Stimulated activated CD8-positive, alpha-beta memory T cell treated with anti-CD3 and anti-CD28 coated beads, Interleukin-4, amount 100 ng/mL, for 4 hours (primary cell): ENCODE results near the gene GRIN2A.

Experiments
- DNase-seq, 2 donors: peaks; one replicate each; pipeline ENCODE4 v3.0.0-alpha.2; 2020; ENCODE audit warnings: low read depth in 2 of 2, low spot score in 1 of 2

Gene GRIN2A

DNA sequence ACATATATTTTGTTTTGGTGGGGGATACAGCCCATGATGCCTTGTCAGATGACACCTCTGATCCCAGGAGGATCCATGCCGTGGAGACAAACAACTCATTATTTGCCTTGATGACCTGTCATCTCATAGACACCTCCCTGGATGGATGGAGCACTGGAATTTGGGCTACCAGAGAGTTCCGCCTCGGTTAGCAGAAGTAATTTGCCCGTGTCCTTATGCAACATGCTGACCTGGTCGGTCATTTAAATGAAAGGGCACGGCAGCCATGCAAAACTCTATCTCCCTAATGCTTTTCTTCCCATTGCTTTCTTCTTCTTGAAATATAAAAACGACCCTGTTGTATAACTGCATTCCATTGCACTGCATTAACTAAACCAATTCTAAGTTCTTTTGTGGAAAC, 145.3 kb downstream of the GRIN2A start:
- no peak for DNase-seq

GRCh38 chr16:10033556-10033955, 148.7 kb downstream of the GRIN2A start:
- no peak for DNase-seq

DNA sequence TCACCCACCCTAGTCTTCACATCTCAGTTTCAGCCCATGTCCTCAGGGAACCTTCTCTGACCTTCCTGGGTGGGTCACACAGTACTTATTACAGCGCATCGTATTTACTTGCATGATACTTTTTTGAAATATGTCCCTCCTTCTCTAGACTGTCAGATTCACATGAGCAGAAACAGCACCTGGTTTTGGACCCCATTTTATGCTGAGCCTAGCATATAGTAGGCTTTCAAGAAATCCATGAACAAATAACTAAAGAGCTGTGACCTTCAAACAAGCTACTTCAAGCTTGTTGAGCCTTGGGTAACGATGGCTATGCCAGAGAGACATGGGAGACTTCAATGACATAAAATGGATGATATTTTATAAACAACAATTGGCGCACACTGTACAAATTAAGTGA, 150.3 kb downstream of the GRIN2A start:
- DNase-seq = no peak

DNA sequence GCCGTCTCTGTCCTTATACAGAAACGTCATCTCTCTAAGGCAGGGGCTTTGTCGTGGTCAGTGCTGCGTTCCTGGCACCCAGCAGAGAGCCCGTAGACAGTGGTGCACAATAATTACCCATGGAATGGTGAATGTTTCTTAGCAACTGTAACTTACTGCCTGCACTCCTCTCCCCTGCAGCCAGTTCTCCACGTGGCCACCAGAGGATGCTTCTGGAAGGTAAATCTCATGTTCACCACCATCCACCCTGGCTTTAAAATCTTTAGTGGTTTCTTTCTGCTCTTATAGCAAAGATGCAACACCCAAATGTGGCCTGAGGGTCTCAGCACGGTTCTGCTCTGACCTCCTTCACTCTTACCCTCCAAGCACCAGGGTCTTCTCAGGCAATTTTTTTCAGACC, 150.8 kb downstream of the GRIN2A start:
- DNase-seq = no peak

- DNase-seq = no peak
These were observed 153.6 kb downstream of the GRIN2A start for GRCh38 chr16:10028644-10029043.

- no peak for DNase-seq
These were observed 154.7 kb downstream of the GRIN2A start for GRCh38 chr16:10027553-10027952.

GRCh38 chr16:10026593-10026992, 155.6 kb downstream of the GRIN2A start:
- no peak for DNase-seq

- DNase-seq = no peak
These were observed 160.1 kb downstream of the GRIN2A start for GRCh38 chr16:10022098-10022497.

DNA sequence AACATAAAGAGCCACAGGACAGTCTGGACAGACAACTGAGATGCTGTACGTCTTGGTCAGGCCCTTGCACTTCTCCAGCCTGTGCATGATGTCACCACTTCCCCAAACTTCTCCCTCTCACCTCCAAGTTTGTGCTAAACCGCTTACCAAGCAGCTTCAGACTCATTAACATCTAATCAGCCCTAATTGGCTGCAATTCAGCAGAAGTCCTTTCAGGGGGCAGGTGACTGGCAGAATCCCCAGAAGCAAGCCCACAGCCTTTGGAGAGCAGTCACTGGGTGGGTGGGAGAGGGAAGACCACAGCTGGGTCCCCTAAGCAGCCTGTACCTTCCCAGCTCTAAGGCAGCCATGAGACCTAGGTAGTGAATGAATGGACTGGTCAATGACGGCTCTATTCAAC, 161.4 kb downstream of the GRIN2A start:
- DNase-seq = no peak

- DNase-seq = no peak
These were observed 165.5 kb downstream of the GRIN2A start for GRCh38 chr16:10016752-10017151.

- no peak for DNase-seq
These were observed 166.8 kb downstream of the GRIN2A start for GRCh38 chr16:10015397-10015796.

DNA sequence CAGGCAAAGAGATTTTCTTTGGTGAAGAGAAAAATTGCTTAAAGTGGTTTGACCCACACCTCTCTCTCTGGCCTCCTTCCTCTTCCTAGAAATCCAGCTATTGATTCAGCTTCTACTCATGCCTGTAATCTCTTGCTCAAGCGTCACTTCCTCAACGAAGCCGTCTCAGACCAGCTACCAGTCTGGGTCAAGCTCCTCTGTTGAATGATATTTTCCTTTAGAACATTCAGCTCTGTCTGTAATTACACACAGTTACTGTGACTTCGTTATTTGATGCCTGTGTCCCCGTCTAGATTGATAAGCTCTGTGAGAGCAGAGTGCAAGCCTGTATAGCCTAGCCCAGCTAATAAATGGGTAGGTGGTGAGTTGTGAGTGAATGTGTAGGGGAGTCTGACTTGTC, 168.5 kb downstream of the GRIN2A start:
- no peak for DNase-seq

GRCh38 chr16:10013364-10013763, 168.9 kb downstream of the GRIN2A start:
- DNase-seq = no peak

- DNase-seq = no peak
These were observed 172.5 kb downstream of the GRIN2A start for GRCh38 chr16:10009684-10010083.

GRCh38 chr16:10003486-10003885, 178.7 kb downstream of the GRIN2A start:
- no peak for DNase-seq

DNA sequence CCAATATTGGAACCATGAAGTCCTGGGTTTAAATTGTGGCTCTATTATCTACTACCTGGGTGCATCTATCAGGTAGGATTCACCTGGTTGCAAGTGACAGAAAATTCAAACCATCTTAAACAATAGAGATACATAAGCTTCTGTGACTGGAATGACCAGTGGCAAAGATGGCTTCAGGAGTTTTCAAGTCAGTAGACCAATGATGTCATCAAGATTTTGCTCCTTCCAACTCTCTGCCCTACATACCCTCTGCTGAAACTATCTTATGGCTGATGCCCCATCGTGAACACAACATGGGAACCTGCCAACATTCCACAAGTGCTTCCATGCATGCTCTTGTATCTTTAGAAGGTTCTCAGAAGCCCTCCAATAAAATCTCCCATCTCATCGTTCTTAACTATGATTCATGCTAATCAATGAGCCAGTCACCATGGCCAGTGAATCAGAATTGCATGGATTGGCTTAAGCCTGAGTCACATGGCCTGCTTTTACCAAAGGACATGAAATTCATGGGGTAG, 180.9 kb downstream of the GRIN2A start:
- DNase-seq = no peak

GRCh38 chr16:9996221-9996620, 186.0 kb downstream of the GRIN2A start:
- DNase-seq = no peak

- no peak for DNase-seq
These were observed 189.8 kb downstream of the GRIN2A start for GRCh38 chr16:9992441-9992840.

DNA sequence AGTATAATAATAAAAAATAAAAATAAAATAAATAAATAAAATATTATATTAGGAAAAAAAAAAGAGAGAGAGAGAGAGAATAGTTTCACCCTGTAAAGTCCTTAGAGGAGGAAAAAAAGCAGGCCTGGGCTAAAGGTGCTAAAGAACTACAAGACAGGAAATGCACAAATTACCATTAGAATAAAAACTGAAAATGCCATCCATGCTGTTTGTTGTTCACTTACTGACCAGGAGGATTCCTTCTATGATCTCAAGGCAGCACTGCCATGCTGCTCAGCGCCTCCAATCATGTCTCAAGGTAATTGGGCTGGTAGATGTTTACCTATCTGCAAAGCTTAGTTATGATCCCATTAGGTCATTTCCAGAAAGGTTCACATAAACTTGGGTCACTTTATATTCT, 201.2 kb downstream of the GRIN2A start:
- DNase-seq = no peak

- no peak for DNase-seq
These were observed 204.0 kb downstream of the GRIN2A start for GRCh38 chr16:9978160-9978725.

GRCh38 chr16:9977333-9977897, 204.8 kb downstream of the GRIN2A start:
- DNase-seq = no peak

DNA sequence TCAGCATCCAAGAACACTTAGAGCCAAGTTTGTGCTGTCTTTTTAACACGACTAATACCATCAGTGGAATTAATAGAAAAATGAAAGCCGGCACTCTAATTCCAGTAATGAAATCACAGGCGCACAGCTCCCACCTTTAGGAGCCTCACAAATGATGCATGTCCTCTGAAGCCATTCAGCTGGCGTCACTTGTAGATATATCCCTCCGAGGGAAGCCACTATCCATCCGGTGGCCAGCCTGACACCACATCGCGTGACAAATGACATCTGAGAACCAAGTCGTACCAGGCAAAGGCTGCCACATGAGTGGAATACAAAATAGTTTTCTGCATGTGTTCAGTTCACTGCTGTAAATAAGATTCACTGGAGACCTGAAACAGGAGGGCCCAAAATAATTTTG, 205.6 kb downstream of the GRIN2A start:
- no peak for DNase-seq

- DNase-seq = no peak
These were observed 210.3 kb downstream of the GRIN2A start for GRCh38 chr16:9971907-9972306.
